Nephron (organoid): ENCODE measurements around the gene MED13L.

Experiments used
- H3K27ac Mint-ChIP-seq, 3 experiments: 2 replicates each; pipeline ENCODE4 v1.8.0; 2020; ENCODE audit warnings: mixed read lengths in 3 of 3, mild to moderate bottlenecking in 2 of 3, moderate library complexity in 1 of 3
- H3K27me3 Mint-ChIP-seq: 2 replicates; pipeline ENCODE4 v1.8.0; 2021; ENCODE audit warnings: low read depth, mild to moderate bottlenecking, moderate library complexity, mixed read lengths
- H3K36me3 Mint-ChIP-seq: 2 replicates; pipeline ENCODE4 v1.8.0; 2020; ENCODE audit warnings: low read depth, mixed read lengths
- H3K4me1 Mint-ChIP-seq: 2 replicates; pipeline ENCODE4 v1.8.0; 2020; ENCODE audit warnings: mixed read lengths
- H3K4me3 Mint-ChIP-seq, 3 experiments: 2 replicates each; pipeline ENCODE4 v1.8.0; 2020; ENCODE audit warnings: mild to moderate bottlenecking in 3 of 3, mixed read lengths in 3 of 3, moderate library complexity in 2 of 3
- H3K9me3 Mint-ChIP-seq: 2 replicates; pipeline ENCODE4 v1.8.0; 2020; ENCODE audit warnings: mixed read lengths
- CTCF ChIP-seq, 3 experiments: fragments of 200-600 bp; sonication (generic); IDR thresholded peaks; one replicate each; pipeline ENCODE4 v1.5.0; 2021; ENCODE audit warnings: antibody characterized with exemption in 3 of 3; ENCODE audit not compliant: unreplicated experiment in 3 of 3

The MED13L gene

DNA sequence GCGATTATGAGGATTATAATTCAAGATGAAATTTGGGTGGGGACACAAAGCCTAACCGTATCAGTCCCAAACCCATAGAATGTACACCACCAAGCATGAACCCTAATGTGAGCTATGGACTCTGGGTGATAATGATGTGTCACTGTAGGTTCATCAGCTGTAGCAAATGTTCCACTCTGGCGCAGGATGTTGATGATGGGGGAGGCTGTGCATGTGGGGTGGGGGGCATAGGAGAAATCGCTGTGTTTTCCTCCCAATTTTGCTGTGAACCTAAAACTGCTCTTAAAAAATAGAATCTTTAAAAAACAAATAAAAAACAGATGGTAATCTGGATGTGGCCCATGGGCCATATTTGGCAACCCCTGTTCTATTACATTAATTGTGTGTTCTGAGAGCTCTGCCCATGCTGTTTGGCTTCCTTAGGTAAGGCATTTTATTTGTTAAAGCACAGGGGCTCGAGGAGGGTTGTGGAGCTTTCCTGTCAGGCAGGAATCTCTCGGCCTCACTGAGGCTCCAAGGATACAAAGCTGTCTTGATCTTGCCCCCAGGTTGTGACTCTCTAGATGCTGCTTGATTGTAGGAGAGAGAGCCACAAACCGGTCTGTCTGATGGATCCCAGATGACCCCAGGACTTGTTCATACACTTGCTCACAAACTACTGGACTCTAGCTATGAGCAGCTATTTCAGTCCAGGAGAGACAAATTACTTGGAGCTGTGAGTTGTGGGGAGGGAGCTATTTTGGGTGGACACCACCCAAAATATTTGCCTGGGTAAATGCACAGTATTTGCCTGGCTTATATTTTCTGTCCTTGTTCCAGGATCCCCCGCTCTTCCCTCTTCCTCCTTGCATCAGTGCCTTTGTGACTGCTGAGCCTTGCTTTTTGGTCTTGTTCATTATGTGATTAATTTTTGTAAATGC is 340.2 kb downstream of the MED13L start:
- peaks cover 24% of the 10 kb centered on the region for H3K9me3 Mint-ChIP-seq
- no peaks in the 10 kb centered on the region for H3K27me3 Mint-ChIP-seq
- H3K36me3 Mint-ChIP-seq = peaks cover 8% of the 10 kb centered on the region
- H3K4me1 Mint-ChIP-seq = no peaks in the 10 kb centered on the region
- H3K27ac Mint-ChIP-seq = no peak overlapping the region
- no peak for TF ChIP-seq CTCF (IDR thresholded peaks at IDR 0.05; ENCODE audit: unreplicated experiment in 3 of 3)
- no peak overlapping the region for H3K4me3 Mint-ChIP-seq

- Mint-ChIP-seq H3K9me3 (peaks cover 18% of the 10 kb centered on the region), H3K36me3 (peaks cover 4% of the 10 kb centered on the region), H3K4me1 (no peaks in the 10 kb centered on the region), H3K27me3 (peaks cover 3% of the 10 kb centered on the region), H3K27ac (no peak overlapping the region), H3K4me3 (no peak overlapping the region)
- no peak for TF ChIP-seq CTCF (IDR thresholded peaks at IDR 0.05; ENCODE audit: unreplicated experiment in 3 of 3)
Measured at GRCh38 chr12:115934877-115935276, 342.6 kb downstream of the MED13L start.

DNA sequence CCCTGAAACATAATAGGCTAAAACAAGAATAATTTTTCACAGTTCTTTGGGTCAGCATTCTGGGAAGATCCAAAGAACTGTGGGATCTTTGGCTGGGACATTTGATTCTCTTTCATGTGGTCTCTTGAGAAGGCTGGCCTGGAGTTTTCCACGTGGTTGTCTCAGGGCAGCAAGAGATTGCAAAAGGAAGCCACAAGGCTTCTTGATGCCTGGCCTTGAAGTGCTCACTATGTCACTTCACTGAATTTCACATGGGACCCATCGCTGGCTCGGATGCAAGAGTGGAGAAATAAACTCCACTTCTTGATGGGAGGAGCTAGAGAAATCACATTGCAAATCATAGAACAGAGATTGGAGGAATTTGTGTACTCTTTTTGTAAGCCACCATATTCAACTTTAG is 343.4 kb downstream of the MED13L start:
- Mint-ChIP-seq H3K9me3 (peaks cover 15% of the 10 kb centered on the region), H3K36me3 (peaks cover 1% of the 10 kb centered on the region), H3K27ac (no peak overlapping the region), H3K4me1 (no peaks in the 10 kb centered on the region), H3K4me3 (no peak overlapping the region), H3K27me3 (peaks cover 3% of the 10 kb centered on the region)
- TF ChIP-seq CTCF (IDR thresholded peaks at IDR 0.05; ENCODE audit: unreplicated experiment in 3 of 3) = no peak

- Mint-ChIP-seq H3K4me3 (no peak overlapping the region), H3K9me3 (peaks cover 7% of the 10 kb centered on the region), H3K4me1 (no peaks in the 10 kb centered on the region)
Measured at GRCh38 chr12:115932066-115932465, 345.4 kb downstream of the MED13L start.

GRCh38 chr12:115930336-115930735 is 347.2 kb downstream of the MED13L start:
- no peaks in the 10 kb centered on the region for H3K9me3 Mint-ChIP-seq

More at GRCh38 chr12:115932066-115932465, 345.4 kb downstream of the MED13L start:
- no peak overlapping the region for H3K27ac Mint-ChIP-seq
- TF ChIP-seq CTCF (IDR thresholded peaks at IDR 0.05; ENCODE audit: unreplicated experiment in 3 of 3) = no peak
- H3K27me3 Mint-ChIP-seq = peaks cover 7% of the 10 kb centered on the region
- no peaks in the 10 kb centered on the region for H3K36me3 Mint-ChIP-seq

More at GRCh38 chr12:115930336-115930735, 347.2 kb downstream of the MED13L start:
- Mint-ChIP-seq H3K36me3 (no peaks in the 10 kb centered on the region), H3K27ac (no peak overlapping the region), H3K4me3 (no peak overlapping the region), H3K27me3 (peaks cover 7% of the 10 kb centered on the region), H3K4me1 (no peaks in the 10 kb centered on the region)
- TF ChIP-seq CTCF (IDR thresholded peaks at IDR 0.05; ENCODE audit: unreplicated experiment in 3 of 3) = no peak
